Upper lobe of left lung (tissue), 6 donors: ENCODE measurements around the gene COL6A2. TPM values are rescaled to one million over a fixed set of nuclear protein-coding genes. Genes with fewer than 3 reads are reported as not detected.

Source experiments
- ATAC-seq, 2 donors: fragments of 200-7000 bp; cut with Tn5 transposase; one replicate each; pipeline ENCODE4 v1.9.1; 2022; ENCODE audit warnings: mild to moderate bottlenecking in 2 of 2, moderate library complexity in 2 of 2; ENCODE audit not compliant: low FRiP score in 2 of 2
- DNase-seq, 2 donors: peaks; one replicate each; pipeline ENCODE4 v3.0.0-alpha.2; 2019 to 2020
- H3K27ac ChIP-seq, 4 donors: fragments of 200-600 bp; sonication (generic); one replicate each; pipeline ENCODE4 v1.5.1; 2016 to 2019
- H3K27me3 ChIP-seq, 4 donors: fragments of 200-600 bp; sonication (generic); one replicate each; pipeline ENCODE4 v1.5.1; 2017 to 2019
- H3K36me3 ChIP-seq, 4 donors: fragments of 200-600 bp; sonication (generic); one replicate each; pipeline ENCODE4 v1.5.1; 2016 to 2019
- H3K4me1 ChIP-seq, 4 donors: fragments of 200-600 bp; sonication (generic); one replicate each; pipeline ENCODE4 v1.5.1; 2018 to 2019
- H3K4me3 ChIP-seq, 4 donors: fragments of 200-600 bp; sonication (generic); one replicate each; pipeline ENCODE4 v1.5.1; 2017 to 2019; ENCODE audit warnings: mild to moderate bottlenecking in 2 of 4, moderate library complexity in 1 of 4
- H3K9me3 ChIP-seq, 4 donors: fragments of 200-600 bp; sonication (generic); one replicate each; pipeline ENCODE4 v1.5.1; 2018 to 2019
- EP300 ChIP-seq, 4 donors: sonication (generic); formaldehyde crosslinking; IDR thresholded peaks; one replicate each; pipeline ENCODE4 v1.5.1; 2017; ENCODE audit warnings: antibody characterized with exemption in 4 of 4, control low read depth in 2 of 4
- POLR2A ChIP-seq, 4 donors: fragments of 450-650 bp; IDR thresholded peaks; one replicate each; pipeline ENCODE4 v1.5.1; 2016 to 2017; ENCODE audit warnings: antibody characterized with exemption in 4 of 4, mild to moderate bottlenecking in 2 of 4
- POLR2AphosphoS5 ChIP-seq, 2 donors: sonication (generic); formaldehyde crosslinking; IDR thresholded peaks; one replicate each; pipeline ENCODE4 v1.5.1; 2017; ENCODE audit warnings: antibody characterized with exemption in 2 of 2
- WGBS, 2 donors: methylation state at CpG; one replicate each; pipeline ENCODE4 v1.1.5; 2017 to 2018; 5-methylcytosine and 5-hydroxymethylcytosine counted together
- total RNA-seq, 6 donors: library from RNA; depleted of rRNA in 4 of 6; stranded (reverse); fragments of >200 nt in 4 of 6; gene quantifications; one replicate each; pipeline versions ENCODE4 v1.1.0 to v1.2.1, GENCODE V29; 2016 to 2021
- TF ChIP-seq, protein P1 (sequence below), 6 experiments: fragments of 450-650 bp in 4 of 6; fragments of 200-600 bp in 2 of 6; sonication (generic) in 2 of 6; IDR thresholded peaks; one replicate each; pipeline ENCODE4 v1.5.1; 2016 to 2019; ENCODE audit warnings: antibody characterized with exemption in 6 of 6
- donor health status: DM: no; HTN: no; CAD: no; lungs with moderate emphysema.
- donor health status: DM: no; HTN: yes; CAD: no; lungs with severe emphysema.

Gene COL6A2
- total RNA-seq, 6 donors from 2014 or later, result 105 to 522 (median 304) TPM

DNA sequence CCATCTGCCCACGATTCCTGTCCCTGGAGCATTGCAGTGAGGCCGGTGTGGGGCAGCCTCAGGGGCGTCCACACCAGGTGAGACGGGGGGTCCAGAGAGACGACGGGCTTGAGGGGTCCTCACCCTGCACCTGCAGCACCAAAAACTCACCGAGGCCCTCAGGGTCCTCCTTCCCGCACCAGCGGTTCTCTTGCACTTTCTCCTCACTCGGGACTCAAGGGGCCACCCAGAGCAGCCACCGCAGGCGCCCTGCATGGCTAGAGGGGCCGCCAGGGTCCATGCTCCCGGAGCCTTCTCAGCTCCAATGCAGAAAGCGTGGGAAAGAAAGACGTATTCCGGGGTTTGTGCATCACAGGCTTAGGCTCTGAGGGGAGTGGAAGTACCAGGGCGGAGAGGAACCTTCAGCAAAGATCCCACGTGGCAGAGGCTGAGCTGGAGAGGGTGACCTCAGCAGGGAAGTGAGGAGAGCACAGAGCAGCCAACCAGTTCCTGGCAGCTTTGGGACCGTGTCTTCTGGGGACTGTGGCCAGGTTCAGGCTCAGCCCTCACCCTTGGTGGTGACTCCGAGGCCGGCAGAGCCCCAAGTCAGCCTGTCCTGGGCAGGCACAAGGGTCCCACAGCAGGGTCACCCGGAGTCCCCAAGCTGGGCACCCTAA lies 19.5 kb upstream of the COL6A2 start:
- Histone ChIP-seq H3K27ac (no peak overlapping the region), H3K27me3 (no peaks in the 10 kb centered on the region), H3K9me3 (no peaks in the 10 kb centered on the region), H3K36me3 (no peaks in the 10 kb centered on the region), H3K4me3 (no peak overlapping the region), H3K4me1 (peaks cover 0 to 3% (median 0%) of the 10 kb centered on the region in 4 donors)
- DNase-seq (peak; percentile 10 to 61), ATAC-seq (peak in 1 of 2 donors; percentile 57)
- WGBS, 2 donors, result 82 to 88% methylated on average over 23 of the region's 23 CpGs
- TF ChIP-seq, protein P1, sequence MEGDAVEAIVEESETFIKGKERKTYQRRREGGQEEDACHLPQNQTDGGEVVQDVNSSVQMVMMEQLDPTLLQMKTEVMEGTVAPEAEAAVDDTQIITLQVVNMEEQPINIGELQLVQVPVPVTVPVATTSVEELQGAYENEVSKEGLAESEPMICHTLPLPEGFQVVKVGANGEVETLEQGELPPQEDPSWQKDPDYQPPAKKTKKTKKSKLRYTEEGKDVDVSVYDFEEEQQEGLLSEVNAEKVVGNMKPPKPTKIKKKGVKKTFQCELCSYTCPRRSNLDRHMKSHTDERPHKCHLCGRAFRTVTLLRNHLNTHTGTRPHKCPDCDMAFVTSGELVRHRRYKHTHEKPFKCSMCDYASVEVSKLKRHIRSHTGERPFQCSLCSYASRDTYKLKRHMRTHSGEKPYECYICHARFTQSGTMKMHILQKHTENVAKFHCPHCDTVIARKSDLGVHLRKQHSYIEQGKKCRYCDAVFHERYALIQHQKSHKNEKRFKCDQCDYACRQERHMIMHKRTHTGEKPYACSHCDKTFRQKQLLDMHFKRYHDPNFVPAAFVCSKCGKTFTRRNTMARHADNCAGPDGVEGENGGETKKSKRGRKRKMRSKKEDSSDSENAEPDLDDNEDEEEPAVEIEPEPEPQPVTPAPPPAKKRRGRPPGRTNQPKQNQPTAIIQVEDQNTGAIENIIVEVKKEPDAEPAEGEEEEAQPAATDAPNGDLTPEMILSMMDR (IDR thresholded peaks at IDR 0.05), result no peak

GRCh38 chr21:46078978-46079351 lies 18.9 kb upstream of the COL6A2 start:
- Histone ChIP-seq H3K4me1 (peaks cover 0 to 3% (median 0%) of the 10 kb centered on the region in 4 donors), H3K27me3 (no peaks in the 10 kb centered on the region), H3K9me3 (no peaks in the 10 kb centered on the region), H3K27ac (no peak overlapping the region), H3K36me3 (no peaks in the 10 kb centered on the region), H3K4me3 (no peak overlapping the region)
- no peak for TF ChIP-seq EP300 (IDR thresholded peaks at IDR 0.05)
- 45 to 79% methylated on average over 2 to 6 of the region's 6 CpGs for WGBS, 2 donors
- ATAC-seq (peak in 1 of 2 donors; percentile 7), DNase-seq (peak in 1 of 2 donors; percentile 52)

DNA sequence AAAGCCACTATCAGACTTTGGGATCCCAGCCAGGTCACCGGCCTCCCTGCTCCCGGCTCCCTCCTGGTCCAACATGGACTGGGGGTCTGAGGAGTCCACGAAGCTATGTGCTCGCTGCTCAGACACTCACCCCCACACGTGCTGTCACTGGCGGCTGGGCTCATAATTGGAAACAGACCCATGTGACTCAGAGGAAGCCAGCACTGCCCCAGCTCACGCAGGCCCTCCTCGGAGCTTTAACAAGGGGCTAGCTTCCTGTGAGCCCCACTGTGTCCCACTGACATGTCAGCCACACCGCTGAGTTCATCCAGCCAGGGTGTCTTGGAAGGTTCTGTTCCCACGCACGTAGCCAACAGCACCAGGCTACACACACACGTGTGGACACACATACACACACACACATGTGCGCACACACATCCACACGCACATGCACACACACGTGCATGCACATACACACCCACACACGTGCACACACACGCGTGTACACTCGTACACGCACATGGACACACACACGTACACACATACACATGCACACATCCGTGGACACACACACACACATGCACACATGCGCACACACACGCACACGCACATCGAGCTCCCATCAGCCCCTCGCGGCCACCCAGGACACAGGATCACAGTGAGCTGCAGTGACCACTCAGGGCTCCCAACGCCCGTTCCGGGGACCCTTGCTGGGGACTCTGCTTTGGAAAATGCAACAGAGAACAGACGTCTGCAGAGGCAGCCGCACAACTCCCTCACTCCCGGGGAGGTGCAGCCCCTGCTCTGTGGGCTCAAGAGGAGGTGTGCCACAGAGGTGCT lies 18.4 kb upstream of the COL6A2 start:
- ATAC-seq (peak; percentile 17 to 82), DNase-seq (peak; percentile 8 to 72)
- H3K9me3 ChIP-seq, result no peaks in the 10 kb centered on the region
- 80 to 87% methylated on average over 27 to 34 of the region's 34 CpGs for WGBS, 2 donors
- no peak overlapping the region for H3K4me3 ChIP-seq
- H3K36me3 ChIP-seq, result no peaks in the 10 kb centered on the region
- TF ChIP-seq, protein P1 (IDR thresholded peaks at IDR 0.05), result no peak
- TF ChIP-seq POLR2A (IDR thresholded peaks at IDR 0.05), result no peak
- TF ChIP-seq POLR2AphosphoS5 (IDR thresholded peaks at IDR 0.05), result no peak
- no peak for TF ChIP-seq EP300 (IDR thresholded peaks at IDR 0.05)
- H3K4me1 ChIP-seq, result peaks cover 0 to 3% (median 0%) of the 10 kb centered on the region in 4 donors
- no peaks in the 10 kb centered on the region for H3K27me3 ChIP-seq
- H3K27ac ChIP-seq, result no peak overlapping the region

DNA sequence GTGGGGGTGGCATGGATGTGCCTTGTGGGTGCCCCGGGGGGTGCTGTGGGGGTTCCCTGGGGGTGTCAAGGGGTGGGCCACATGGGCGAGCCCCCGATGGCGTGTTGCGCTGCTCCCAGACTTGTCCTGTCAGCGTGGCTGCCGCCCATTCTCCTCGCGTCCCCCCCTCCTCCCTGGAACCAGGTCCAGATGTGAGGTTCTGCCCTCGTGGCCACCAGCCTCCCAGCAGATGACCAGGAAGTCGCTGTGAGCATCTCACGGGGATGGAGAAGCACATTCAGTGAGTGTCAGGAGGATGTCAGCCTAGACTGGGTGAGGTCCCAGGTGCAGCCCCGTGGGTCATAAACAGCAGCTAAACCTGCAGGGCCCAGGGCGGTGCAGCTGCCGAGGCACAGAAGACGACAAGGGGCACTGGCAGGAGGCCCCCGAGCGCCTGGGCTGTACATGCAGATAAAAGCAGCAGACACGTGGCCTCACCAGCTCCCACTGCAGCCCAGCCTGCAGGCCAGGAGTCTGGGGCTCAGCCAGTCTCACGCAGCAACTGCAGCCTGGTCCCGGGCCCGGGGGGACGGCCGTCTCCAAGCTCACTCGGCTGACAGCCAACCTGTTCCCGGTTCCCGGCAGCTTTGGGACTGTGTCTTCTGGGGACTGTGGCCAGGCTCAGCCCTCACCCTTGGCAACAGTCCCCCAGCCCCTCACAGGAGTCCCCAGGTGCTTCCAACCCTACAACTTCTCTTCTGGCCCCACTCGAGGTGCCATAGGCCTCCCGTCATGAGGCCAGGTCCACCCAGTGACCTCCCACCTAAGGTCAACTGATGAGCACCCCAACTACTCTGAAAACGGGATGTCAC lies 17.5 kb upstream of the COL6A2 start:
- WGBS, 2 donors, result 63 to 66% methylated on average over 11 to 29 of the region's 30 CpGs
- Histone ChIP-seq H3K4me3 (no peak overlapping the region), H3K27ac (no peak overlapping the region), H3K9me3 (no peaks in the 10 kb centered on the region), H3K27me3 (no peaks in the 10 kb centered on the region), H3K36me3 (no peaks in the 10 kb centered on the region), H3K4me1 (peaks cover 0 to 3% (median 0%) of the 10 kb centered on the region in 4 donors)
- ATAC-seq (no peak), DNase-seq (peak in 1 of 2 donors; percentile 83)
- no peak for TF ChIP-seq POLR2A (IDR thresholded peaks at IDR 0.05)
- TF ChIP-seq, protein P1 (IDR thresholded peaks at IDR 0.05), result no peak
